GM19238 (cell line): ENCODE results near the gene SMYD3.

Source experiments
- DNase-seq: peaks from one replicate; pipeline ENCODE4 v3.0.0; 2011; ENCODE audit warnings: low spot score; ENCODE audit not compliant: insufficient read length

The SMYD3 gene

DNA sequence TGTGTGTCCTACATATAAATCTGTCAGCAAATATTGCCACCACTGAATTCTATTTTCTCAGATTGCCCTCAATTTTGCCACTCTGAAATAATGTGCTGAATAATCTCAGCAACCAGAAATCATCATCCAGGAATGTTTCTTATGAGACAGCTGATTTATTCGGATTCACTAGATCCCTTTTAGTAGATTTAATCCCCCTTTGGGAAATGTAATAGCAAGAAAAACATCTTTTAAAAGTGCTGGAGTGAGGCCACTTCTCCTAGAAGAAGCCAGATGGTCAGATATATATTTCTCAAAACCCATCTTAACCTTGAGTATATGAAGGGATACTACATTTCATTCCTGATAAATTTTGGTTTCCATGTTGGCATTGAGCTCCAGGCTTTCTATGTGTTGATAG is 327.7 kb downstream of the SMYD3 start:
- DNase-seq, result no peak

DNA sequence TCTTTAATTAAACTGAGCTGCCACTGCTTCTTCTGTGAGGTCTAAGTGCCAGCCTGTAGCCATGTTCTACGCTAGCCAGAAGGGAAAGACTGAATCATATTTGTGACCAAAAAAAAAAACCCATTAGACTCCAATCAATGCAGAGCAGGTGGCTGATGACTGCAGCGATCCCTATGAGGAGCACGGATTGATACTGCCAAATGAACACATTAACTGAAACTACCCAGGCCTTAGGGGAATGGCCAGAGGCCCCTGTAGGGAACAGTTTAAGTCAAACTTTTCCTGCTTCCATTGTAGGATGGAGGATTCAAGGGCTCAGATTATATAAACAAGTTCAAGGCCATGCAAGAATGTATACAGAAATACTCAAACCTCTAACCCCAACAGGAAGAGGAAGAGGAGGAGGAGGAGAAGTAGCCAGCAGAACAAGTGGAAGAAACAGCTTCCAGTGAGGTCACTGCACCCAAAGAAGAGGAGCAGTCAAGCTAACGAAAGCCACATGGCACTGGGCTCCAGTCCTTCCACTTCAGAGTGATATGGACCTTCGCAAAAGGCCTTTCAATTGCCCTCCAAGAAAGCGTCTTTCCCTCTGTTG is 328.3 kb downstream of the SMYD3 start:
- no peak for DNase-seq

DNA sequence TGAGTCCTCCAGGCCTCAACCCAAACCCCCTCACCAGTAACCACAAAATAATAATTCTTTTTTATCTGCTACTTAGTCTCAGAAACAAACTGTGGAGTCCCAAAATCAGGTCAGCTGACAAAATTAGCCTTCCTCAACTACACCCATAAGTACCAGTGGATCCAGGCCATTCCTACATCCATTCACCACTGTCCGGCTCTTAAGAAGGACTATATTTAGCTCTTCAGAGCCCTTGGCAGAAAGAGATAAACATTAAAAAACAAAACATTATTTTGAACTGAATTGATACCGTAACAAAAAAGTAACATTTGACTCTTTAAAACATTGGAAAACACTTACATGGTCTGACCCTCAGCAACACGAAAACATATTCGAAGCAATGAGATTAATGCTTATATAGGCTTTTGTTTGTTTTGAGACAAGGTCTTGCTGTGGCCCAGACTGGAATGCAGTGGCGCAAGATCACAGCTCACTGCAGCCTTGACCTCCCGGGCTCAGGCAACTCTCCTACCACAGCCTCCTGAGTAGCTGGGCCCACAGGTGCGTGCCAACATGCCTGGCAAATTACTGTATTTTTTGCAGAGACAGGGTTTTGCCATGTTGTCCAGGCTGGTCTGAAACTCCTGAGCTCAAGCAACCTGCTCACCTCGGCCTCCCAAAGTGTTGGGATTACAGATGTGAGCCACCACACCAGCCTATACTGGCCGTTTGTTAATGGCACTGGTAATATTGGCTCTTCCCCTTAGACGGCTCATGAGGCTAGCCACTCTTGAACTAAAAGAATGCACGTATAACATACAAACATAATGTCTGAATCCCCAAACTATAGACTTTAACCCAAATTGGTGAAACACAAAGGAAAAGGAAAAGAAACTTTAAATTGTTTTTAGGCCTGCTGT is 330.7 kb downstream of the SMYD3 start:
- DNase-seq, result no peak

DNA sequence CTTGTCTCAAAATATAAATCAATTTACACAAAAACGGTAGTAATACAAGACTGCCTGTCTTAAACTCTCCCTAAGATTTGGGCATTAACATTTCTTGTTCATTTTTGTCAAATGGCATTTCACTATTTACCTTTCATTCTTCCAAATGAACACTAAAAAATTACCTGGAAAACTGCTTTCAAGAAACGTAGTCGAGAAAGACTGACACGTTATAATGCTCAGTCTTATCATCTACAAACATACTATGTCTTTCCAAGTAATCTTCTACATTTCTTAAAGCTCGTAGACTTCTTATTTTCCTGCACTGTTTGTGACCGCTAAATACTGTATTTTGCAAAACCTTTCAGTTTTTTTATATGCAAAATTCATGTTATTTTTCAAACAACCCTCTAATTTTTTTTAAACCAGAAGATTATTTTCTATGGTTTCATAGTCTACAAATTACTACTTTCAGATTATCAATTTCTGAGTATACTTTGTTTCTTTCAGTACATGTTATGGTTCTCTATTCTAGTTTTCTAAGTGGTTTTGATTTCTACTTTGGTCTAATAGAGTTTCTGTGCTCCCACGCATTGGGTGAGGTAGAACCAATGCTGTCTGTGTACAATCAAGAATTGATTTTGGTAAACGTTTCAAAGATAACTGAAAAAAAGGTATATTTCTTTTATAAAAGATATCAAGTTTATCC is 336.4 kb downstream of the SMYD3 start:
- no peak for DNase-seq

DNA sequence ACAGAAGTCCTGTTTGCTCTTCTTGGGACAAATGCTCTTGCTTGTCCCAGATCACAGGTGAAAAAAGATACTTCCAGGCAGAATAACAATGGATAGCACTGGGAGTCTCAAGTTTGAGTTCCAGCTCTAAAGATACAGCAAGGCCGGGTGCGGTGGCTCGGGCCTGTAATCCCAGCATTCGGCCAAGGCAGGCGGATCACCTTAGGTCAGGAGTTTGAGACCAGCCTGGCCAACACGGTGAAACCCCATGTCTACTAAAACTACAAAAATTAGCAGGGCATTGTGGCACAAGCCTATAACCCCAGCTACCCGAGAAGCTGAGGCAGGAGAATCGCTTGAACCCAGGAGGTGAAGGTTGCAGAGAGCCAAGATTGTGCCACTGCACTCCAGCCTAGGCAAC is 337.6 kb downstream of the SMYD3 start:
- no peak for DNase-seq

DNA sequence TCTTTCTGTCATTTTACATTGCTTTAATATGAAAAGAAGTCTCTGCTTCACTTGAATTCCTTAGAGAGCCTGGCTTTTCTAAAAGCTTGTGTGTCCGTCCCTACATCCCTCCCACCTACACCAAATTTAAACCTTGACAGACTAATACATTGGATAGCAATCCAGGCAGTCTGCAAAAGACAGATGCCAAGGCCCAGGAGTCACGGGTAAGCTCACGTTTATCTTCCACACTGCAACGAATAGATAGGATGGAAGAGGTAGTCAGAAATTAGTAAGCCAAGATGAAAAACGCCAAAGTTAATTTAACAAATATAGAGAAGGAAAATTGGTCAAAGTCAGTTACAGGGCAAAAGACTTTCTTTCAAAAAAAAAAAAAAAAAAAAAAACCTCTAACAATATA is 338.1 kb downstream of the SMYD3 start:
- DNase-seq, result no peak

DNA sequence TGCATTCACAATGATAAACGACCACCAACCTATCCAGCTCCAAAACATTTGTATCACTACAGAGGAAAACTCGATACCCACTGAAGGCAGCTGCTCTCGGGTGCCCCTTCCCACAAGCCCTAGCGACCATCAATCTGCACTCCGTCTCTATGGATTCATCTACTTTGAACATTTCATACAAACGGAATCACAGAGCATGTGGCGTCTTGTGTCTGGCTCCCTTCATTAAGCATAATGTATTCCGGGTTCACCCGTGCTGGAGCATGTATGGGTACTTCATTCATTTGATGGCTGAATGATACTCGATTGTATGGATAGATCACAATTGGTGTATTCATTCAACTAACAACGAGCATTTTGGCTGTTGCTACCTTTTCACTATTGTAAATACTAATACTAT is 340.2 kb downstream of the SMYD3 start:
- no peak for DNase-seq

DNA sequence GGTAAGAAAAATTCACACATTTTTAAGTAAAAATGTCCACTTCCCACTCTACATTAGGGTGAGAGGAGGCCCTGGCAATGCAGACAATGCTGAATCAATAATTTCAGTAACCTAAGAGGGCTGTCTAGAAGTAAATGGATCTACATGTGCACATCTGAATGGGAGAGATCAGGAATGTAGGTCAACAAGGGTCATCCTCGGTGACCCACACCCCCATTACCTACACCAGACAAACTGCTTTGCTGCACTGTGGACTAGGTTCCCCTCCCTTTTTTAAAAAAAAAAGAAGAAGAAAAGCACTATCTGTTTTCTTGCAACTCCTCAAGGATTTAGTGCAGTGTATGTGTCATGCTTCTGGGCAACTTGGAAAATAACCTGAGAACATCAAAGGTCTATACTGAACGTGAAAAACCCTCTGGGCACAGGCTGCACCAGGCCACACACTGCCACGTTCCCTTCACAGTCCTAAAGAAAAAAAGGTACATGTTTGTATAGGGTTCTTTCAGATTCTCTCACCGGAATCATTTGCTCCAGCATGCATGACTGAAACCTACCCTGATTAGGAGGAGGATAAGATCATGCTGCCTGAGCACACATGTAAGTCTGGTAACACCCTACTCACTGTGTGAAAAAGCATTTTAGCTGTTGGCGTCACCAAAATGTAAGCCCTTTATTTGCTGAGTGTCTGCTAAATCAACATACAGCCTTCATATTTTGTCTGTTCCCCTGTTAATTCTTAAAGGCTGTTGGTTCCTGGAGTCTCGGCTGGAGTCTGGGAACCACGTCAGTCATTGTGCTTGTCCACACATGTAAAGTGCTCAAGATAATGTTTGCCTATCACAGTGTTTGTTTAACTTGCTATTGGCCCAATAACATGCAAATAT is 341.0 kb downstream of the SMYD3 start:
- DNase-seq, result no peak

DNA sequence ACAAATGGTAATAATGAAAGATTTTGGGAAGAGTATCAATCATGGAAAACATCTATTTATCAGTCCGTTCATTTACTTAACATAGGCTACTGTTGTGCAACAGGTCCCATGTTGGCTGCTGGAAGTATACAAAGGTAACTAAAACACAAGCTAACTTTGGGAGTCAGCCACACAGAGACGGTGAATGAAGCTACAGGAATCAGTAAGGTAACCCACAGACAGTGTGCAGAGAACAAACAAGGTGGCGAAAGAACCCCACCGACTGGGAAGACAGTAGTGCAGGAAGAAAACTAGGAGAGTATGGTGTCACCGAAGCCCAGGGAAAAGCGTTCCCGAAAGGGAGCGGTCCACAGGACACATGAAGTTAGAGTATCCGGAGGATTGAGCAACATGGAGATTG is 342.3 kb downstream of the SMYD3 start:
- DNase-seq, result no peak

DNA sequence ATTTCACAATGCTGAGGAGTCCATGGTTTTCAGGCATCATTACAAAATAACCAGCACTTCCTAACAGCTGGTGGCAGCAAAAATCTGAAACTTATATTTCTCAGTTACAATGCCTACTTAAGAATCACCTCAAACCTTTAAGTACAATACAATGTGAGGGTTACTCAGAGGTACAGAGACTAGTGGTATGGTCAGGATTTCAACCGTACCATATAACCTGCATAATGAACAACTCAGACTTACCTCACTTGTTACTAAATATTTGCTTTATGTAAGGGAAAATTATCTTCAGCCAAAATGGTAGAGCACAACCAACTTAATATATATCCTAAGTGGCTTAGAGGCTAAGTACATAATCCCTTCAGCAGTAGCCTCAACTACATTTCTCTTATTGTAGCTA is 344.5 kb downstream of the SMYD3 start:
- no peak for DNase-seq

DNA sequence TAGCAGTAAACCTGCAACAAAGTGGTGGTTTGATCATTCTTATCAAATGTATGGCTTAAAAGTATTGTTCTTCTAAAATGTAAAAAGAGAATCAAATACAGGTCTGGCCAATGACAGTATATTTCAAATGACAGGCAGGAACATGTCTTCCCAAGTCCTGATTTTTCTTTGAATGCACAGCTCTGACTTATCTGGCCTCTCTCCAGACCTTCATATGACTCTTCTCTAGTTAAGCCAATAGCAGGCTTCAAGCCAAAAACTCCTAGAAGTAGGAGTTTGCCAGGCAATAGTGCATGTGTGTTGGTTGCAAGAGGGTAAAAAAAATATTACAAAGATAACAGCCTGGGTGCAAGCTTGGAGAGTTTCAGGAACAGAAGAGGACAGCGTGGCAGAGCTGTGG is 345.5 kb downstream of the SMYD3 start:
- no peak for DNase-seq

DNA sequence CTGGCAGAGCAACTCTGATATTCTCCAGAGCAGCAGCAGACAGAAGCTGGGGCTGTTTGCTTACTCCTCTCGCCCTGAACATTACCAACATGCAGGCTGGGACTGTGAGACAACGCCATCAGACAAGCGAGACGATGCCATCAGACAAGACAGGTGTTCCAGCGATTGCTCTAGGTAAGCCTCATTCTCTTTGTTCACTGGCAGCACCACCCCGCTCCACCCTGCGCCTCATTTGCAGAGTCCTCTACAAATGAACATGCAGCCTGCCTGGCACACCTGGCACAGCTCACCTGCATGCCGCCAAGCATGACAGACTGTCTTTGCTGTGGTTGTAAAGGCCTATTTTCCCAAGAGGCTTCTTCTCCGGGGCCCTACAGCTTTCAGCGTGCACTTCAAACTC is 346.2 kb downstream of the SMYD3 start:
- DNase-seq, result no peak

DNA sequence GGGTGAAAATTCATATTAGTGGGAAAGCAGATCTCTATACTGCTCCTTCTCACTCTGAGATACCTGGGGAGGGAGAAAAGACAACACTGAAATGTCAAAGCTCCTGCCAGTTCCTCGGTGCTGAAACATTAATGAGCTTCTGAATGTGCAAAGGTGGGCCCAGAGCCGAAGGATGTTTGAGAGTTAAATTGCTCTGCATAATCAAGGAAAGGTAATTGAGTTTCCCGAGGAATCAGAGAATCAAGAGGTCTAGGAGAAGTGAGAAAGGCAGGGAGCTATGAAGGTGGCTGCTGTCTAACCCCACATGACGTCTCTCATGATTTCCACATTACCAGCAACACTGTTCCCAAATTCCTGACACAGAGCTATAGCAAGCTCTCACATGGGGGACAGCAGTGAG is 346.7 kb downstream of the SMYD3 start:
- no peak for DNase-seq

DNA sequence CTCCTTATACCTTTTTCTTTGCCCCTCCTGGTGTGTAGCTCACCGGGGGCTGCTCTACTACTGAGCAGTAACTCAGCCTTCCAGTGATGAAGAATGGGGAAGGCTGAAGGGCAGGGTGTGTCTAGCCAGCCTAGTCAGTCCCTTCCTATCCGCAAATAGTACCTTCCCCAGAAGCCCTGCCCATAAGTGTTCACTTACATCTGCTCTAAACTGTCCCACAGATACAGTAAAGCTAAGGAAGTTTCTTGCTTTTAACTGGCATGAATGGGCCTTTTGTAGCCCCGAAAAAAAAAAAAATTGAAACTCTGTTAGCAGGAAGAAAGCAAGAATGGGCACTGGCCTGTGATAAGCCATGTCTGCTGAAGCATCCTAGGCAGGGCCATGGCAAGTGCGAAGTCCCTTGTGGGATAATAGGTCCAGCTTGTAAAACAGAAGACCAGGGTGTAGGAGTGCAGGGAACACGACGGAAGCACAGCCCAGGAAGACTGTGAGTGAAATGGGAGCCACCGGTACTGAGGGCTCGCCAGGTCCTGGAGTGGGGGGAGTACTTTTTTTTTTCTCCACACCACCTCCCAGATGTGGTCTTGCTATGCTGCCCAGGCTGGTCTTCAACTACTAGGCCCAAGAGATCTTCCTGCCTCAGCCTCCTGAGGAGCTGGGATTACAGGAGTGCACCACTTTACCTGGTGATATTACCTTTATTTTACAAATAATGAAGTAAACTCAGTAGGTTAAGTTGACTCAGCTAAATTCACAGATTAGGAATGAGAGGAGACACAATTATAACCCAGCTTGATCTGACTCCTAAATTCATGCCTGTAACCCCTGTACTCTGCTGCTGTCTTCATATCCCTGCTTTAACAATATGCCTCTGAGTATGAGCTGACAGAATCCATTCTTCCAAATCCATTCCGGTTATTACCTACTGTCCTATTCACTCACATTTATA is 347.5 kb downstream of the SMYD3 start:
- no peak for DNase-seq

DNA sequence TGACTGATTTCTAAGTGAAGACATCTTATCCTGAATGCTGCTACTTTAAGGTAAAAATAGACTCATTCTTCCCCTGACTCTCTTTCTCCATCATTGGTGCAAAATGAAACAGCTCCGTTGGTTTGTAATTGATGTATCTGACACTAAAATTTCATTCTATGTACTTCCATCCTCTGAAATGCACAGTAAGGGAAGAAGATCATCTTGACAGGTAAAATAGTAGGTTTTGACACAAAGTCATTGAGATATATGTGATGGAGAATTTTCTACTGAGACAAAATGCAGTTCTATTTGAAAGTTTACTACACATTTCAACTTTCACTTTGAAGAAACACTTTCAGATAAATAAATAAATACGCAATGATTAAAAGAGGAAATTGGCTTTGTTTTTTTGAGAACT is 348.9 kb downstream of the SMYD3 start:
- DNase-seq, result no peak

DNA sequence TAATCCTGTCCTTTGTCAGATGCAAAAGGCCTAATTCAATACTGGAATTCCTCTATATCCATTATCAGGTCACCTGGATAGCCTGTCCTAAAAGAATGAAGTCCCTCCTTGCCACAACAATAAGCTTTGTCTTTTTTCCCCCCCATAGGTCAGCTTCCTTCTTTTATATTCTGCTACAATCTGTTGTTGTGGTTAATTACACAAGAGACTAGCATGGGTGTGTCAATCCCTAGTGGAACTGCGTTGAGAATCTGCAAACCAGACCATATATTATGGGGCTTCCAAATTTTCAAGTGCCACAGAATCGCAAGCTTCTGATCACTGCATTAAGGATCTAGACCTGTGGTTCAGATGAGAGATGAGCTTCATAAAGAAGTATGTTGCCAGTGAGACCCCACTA is 349.6 kb downstream of the SMYD3 start:
- no peak for DNase-seq

DNA sequence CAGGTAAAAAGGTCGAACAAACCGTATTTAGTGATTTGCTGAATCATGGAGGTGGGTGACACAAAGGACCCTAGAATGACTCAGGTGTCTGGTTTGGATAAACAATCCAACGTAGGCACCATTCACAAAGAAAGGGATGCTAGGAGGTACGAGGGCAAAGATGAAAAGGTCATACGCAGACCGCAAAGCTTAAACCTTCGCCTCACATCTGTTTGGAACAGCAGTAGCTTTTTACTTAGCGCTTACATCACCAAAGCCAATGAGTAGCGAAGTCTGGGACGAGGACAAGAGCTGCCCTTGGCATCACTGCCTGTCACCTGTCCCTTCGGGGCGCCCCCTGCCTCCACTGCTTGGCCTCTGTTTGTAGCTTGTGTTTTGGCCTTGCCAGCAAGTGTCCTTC is 350.2 kb downstream of the SMYD3 start:
- no peak for DNase-seq

DNA sequence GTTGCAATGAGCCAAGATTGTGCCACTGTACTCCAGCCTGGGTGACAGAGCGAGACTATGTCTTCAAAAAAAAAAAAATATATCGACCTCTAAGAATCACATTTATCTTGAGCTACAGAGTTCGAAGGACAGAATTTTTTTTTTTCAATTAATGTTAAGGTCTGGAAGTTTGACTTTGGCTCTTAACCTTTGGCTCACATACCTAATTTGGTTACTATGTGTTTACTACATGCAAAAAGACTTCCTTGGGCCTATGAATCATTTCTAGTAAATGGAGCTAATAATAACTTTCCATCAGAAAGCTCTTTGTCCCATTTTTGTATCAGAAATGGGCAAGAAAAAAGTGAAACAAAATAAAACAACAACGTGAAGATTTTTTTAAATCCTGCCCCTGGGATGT is 351.2 kb downstream of the SMYD3 start:
- no peak for DNase-seq

DNA sequence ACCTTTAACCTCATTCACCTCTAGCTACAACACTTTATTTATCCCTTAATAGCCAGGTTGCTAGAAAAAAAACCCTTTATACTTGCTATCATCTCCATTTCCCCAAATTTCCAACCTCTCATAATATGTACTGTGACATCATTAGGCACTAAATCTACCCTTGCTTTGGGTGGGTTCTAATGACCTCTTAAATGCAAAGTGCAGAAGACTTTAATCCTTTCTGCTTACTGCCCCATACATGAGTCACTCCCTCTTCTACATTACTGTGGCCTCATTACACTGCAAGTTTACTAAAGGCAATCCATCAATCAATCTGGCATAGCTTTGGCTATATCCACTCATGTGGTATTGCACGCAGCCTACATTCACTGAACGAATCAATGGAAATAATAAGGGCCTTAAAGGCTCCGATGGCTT is 353.3 kb downstream of the SMYD3 start:
- DNase-seq, result no peak

DNA sequence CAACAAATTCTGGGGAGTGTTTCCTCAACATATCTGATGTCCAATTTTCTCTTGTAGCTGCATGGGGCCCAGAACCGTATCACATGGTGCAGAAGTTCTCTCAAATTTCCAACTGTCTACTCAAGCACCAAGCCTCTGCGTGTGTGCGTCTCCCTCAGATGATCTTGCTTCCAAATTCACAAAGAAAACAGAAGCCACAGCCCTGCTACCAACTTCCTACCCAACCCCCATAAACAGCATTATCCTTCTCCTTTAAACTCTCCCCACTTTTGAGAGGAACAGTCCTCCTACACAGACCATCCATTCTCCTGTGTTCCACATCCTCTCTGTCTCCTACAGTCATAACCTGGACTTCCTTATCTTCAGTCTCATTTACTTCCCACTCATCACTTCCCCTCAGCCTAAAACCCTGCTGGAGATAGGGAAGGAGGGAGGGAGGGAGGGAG is 354.1 kb downstream of the SMYD3 start:
- no peak for DNase-seq
